DMS 273 (cell line): ENCODE results near the gene OR10A6.

ENCODE experiments used
- DNase-seq: peaks from one replicate; lab custom pipeline; 2025; ENCODE audit not compliant: unreplicated experiment; lab: John Stamatoyannopoulos, UW

OR10A6 gene

DNA sequence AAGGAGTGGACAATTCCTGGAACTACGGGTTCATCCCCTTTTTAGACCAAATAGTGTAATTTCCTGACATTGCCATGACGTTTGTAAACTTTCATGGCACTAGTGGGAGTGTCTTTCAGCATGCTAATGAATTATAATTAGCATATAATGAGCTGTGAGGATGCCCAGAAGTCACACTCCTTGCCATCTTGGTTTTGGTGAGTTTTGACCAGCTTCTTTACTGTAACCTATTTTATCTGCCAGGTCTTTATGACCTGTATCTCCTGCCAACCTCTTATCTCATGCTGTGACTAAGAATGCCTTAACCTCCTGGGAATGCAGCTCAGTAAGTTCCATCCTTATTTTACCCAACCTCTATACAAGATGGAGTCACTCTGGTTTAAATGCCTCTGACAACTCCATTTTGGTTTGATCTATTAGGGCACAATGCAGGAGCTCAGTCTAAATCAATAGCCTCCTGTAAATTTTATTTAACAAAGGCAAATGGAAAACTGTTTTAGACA is 20.7 kb downstream of the OR10A6 start:
- DNase-seq, result no peak

DNA sequence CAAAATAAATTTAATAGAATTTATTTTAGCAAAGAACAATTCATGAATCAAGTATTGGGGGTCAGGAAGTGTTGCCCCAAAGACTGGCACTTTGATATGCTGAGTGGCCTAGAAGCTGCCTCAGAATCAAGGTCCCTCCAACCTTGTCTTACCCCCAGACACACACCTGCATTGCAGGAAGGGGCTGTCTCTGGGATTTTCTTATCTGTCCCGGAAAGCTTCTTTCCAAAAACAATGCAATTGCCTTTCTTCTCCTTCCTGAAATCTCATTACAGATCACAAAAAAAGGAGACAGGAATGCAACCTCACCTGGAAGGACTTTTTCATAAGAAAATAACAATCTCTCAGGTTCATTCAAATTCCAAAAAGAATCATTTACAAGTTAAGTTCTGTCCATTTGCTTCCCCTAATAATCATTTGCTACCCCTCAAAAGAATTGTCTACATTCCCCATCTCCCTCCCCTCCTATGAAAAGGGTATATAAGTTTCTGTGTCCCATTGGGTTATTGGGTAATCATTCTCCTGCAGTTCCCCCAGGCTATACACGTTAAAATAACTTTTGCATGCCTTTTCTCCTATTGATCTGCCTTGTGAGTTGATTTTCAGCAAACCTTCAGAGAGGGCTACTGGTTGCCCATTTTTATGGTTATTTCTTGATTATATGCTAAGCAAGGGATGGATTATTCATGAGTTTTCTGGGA is 21.3 kb downstream of the OR10A6 start:
- no peak for DNase-seq

- no peak for DNase-seq
Measured at GRCh38 chr11:7907121-7907520, 23.9 kb downstream of the OR10A6 start.

GRCh38 chr11:7906481-7906880 is 24.6 kb downstream of the OR10A6 start:
- DNase-seq, result no peak

- no peak for DNase-seq
Measured at GRCh38 chr11:7905961-7906429, 25.1 kb downstream of the OR10A6 start.

GRCh38 chr11:7905549-7905948 is 25.5 kb downstream of the OR10A6 start:
- no peak for DNase-seq

DNA sequence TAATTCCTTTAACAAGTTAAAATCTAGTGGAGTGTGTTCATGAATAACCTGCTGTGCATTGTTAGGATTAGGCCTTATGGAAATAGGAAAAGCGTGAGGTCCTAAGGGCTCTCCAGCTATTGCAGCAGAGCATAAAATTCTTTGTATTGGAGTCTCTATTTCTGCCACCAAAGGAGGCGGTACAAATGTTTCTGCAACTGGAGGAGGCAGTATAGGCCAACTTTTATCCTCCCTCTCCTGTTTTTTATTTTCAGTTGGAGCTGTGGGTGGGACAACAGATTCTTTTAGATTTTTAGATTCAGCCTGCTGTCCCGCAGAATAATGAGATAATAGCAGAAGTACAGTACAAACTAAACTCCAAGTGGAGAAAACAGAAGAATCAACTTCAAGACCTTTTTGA is 26.2 kb downstream of the OR10A6 start:
- no peak for DNase-seq

DNA sequence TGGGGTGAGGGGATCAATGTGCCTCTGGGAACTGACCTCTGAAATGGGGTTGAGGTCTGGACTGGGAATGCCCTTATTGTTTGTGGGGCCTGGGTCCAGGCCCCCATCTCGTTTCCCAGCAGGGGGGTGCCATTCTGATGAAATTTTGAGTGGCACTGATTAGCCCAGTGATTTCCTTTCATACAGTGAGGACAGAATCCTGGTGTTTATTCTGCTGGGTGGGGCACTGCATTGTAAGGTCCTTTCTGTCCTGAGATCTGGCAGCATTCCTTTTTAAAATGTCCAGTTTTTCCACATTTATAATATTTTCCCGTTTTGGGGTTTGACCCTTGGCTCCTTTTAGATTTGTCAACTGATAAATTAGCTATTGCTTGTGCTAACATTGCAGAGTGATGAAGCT is 27.1 kb downstream of the OR10A6 start:
- DNase-seq, result no peak

DNA sequence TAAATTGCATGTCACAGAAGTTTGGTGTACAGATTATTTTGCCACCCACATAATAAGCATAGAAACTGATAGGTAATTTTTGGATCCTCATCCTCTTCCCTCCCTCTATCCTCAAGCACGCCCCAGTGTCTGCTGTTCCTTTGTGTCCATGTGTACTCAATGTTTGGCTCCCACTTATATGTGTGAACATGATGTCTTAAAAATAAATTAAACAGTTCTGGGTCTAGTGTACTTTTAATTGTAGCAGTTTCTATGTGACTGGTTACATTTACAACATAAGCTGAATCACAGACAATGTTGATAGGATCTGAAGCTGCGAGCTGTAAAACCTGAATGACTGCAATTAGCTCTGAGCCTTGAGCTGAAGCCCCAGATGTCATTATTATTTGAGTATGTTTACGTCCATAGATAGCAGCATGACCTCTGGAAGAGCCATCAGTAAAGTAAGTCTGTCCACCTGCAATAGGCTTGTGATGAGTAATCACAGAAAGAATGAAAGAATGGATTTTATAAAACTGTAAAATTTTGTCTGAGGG is 29.7 kb downstream of the OR10A6 start:
- DNase-seq, result no peak

DNA sequence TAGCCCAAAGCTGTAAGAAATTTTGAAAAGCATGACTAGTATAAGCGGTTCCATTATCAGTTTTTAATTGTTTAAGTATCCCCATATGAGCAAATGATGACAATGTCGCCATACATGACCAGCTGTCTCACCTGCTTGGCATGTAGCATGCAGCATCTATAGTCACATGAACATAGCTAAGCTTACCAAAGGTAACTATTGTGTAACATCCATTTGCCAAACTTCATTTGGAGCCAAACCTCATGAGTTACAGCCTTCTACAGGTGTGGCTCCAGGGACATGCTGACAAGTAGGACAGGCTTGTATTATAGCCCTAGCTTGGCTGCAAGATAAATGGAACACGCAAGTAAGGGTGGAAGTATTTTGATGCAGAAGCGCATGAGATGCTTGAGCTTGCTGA is 30.4 kb downstream of the OR10A6 start:
- DNase-seq, result no peak

GRCh38 chr11:7899418-7899817 is 31.6 kb downstream of the OR10A6 start:
- DNase-seq, result no peak

DNA sequence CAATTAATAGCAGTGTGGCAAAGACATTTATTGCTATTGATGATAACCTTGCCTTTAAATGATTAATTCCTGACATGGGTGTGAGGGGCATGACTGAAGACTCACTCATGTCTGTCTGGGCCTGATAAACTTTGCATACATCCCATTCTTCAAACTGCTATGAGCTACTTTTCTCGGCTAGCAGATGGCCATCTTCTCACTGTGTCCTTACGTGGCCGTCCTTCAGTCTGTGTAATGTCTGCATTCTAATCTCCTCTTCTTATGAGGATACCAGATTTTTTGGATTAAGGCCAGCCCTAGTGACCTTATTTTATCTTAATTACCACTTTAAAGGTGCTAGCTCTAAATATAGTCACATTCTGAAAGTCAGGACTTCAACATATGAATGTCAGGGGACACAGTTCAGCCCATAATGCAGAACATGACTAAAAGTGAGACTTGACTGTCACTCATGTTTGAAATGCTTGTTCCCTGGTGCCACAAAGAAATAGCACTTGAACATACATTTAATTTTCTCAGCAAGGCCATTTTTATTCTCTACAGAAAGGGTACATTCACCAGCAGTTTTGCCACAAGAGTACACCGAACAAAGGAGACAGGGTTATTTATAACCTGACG is 32.3 kb downstream of the OR10A6 start:
- DNase-seq, result no peak

DNA sequence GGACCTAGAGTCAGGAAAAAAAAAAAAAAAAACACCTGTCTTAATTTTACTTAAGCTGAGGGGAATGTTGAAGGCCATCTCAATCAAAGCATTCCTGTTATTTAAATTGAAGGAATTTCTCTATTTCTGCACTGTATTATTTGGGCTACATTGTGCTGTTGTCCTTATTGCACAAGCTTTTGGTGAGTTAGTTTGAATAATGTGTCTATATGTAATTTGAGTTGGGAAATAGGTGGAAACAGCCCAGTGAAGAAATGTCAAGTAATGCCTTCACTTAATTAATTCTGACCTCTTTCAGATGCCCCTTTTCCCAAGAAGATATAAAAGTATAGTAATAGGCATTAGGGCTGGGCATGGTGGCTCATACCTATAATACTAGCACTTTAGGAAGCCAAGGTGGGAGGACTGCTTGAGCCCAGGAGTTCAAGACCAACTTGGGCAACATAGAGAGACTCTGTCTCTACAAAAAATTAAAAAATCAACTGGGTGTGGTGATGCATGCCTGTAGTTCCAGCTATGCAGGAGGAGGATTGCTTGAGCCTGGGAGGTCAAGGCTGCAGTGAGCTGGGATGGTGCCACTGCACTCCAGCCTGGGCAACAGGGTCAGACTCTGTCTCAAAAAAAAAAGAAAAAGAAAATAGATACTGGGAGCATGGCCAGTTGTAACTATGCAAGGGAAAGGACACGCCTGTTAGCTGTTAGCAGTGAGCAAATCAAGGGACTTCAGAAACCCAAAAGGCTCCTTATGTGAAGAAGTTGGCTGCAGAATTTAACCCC is 34.9 kb downstream of the OR10A6 start:
- DNase-seq, result no peak

DNA sequence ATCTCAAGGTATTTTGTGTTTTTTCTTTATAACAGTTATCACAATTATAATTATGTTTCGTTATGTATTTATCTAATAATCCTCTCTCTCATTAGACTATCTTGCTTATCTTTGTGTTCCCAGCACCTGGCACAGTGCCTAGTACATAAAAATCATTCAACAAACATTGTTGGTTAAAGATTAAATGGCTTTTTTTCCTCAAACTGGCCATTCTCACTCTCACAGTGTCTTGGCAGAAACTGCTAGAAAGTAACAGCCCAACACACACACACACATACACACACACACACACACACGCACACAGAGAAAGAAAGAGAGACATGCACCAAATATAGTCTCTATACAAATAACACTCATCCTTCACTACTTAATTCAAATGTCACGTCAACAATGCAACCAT is 36.8 kb downstream of the OR10A6 start:
- no peak for DNase-seq

GRCh38 chr11:7893796-7894195 is 37.3 kb downstream of the OR10A6 start:
- DNase-seq, result no peak

DNA sequence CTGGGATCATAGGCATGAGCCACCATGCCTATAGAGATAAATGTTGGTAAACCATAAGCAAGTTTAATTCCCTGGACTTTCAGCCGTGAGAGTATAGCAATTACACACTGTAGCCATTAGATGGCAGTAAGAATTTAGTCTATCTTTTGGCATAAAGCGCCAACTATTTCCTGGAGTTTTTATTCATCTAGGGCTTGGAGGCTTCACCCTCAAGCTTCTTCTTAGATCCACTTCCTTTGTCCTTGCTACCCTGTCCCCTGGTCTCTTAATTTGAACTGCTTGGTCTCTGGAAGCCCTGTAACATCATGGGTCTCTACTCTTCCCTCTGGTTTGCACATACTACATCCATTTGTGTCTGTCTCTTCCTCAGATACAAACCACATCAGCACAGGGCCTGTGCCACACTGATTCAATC is 38.2 kb downstream of the OR10A6 start:
- DNase-seq, result peak; percentile 66

DNA sequence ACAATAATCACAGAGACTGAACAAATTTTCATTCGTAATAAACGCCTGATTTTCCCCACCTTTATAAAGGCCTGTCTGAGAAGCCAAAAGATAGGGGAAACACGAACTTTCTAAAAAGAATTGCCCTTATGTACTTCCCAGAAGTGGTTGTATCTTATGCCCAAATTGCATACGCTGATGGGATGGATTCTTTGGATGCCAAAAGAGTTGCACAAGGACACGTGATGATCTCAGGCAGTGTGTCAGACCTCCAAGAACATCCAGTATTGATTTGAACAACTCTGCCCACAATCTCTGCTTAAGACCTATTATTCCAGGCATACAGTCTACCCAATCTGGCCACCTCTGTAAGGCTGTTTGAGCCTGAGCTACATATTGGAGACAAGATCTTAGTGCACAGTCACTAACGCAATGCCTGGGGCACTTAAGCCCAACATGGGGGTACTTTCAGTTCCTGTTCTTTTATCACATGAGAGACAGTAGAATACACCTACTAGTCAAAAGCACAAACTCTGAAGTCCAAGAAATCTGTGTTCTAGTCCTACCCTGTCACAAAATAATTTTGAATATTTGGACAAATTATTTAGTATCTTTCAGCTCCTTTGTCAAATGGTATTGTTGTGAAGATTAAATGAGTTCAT is 38.9 kb downstream of the OR10A6 start:
- no peak for DNase-seq

GRCh38 chr11:7890417-7891172 is 40.5 kb downstream of the OR10A6 start:
- no peak for DNase-seq

DNA sequence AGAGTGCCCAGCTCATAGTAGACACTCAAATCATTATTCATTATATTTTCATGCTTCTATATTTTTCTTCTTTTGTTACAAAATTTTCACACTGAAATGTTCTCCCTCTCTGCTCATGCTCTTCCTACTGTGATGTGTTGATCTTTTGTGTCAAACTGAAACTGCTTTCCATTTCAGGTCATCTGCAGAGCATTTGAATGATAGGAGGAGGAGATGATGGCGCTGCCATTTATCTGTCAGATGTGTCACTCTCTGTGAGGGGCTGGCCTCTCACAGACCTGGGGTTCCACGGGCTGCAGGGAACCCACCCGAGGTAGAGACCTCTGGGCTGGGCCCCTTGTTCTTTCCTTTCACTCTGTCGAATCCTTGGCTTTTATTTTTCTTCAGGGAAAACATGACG is 41.1 kb downstream of the OR10A6 start:
- no peak for DNase-seq

DNA sequence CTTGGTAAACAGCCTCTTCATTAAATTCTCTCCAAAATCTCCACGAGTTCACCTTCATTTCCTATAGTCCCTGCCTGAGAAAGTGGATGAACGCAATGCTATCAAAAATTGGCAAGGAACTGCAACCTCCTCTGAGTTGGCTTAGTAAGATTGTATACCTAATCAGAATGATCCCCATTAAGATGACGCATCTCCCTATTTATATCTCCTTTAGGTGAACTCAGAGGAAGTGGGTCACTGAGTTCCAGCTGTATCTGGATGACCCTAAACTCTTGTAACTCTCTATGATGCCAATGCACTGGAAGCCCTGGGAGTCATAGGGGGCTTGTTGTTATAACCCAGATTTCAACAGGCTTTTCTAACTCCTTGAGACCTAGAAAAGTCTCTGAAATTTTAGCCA is 48.2 kb downstream of the OR10A6 start:
- DNase-seq, result no peak
